Pancreas (tissue), 10 donors: ENCODE results near the gene TRA2A. TPM values are rescaled to one million over a fixed set of nuclear protein-coding genes. Genes with fewer than 3 reads are reported as not detected.
A peak's percentile ranks its signal among the peaks of the same experiment; 100 is the strongest.
"Not testable (repeated sequence)": the region's sequence is repeated elsewhere in the genome, so short reads cannot be mapped to it uniquely, and the experiment has no call there.

ENCODE experiments used
- ATAC-seq, 4 donors: fragments of 200-7000 bp; cut with Tn5 transposase; one replicate each; pipeline versions ENCODE4 v1.8.0 to v1.9.1; 2020; ENCODE audit warnings: mild to moderate bottlenecking in 4 of 4, moderate library complexity in 4 of 4
- DNase-seq, 6 donors: peaks; one replicate each; pipeline ENCODE4 v3.0.0-alpha.2; 2020
- FAIRE-seq: peaks from 2 replicates; lab custom pipeline; 2012; peaks lifted over from hg19 to GRCh38; lab: Jason Lieb, UNC
- H3K27ac ChIP-seq, 4 donors: fragments of 200-600 bp; sonication (generic); 1 replicate in 3 of 4; 2 replicates in 1 of 4; pipeline versions ENCODE4 v1.5.0 to v1.8.0; 2020
- H3K27me3 ChIP-seq, 4 donors: fragments of 200-600 bp; one replicate each; pipeline ENCODE4 v1.8.0; 2021
- H3K36me3 ChIP-seq, 3 donors: fragments of 200-600 bp; sonication (generic) in 1 of 3; one replicate each; pipeline versions ENCODE4 v1.5.0 to v1.8.0; 2020 to 2021
- H3K4me1 ChIP-seq, 3 donors: fragments of 200-600 bp; one replicate each; pipeline ENCODE4 v1.8.0; 2021
- H3K4me3 ChIP-seq, 4 donors: fragments of 200-600 bp; sonication (generic) in 2 of 4; one replicate each; pipeline versions ENCODE4 v1.5.0 to v1.8.0; 2020 to 2021
- H3K9me3 ChIP-seq, 4 donors: fragments of 200-600 bp; one replicate each; pipeline ENCODE4 v1.8.0; 2021
- CTCF ChIP-seq, 4 donors: fragments of 200-600 bp; sonication (generic) in 3 of 4; IDR thresholded peaks; one replicate each; pipeline versions ENCODE4 v1.5.0 to v1.8.0; 2021; ENCODE audit warnings: antibody characterized with exemption in 4 of 4
- WGBS, 2 donors: extraction: QIAGEN DNeasy Blood & Tissue Kit; methylation state at CpG; one replicate each; pipeline ENCODE4 v1.1.7; 2013; 5-methylcytosine and 5-hydroxymethylcytosine counted together
- intact Hi-C, 3 donors: fragments of 100-400 bp; cut with DNase I; formaldehyde crosslinking; loops; one replicate each; pipeline versions ENCODE4 v1.11.1 to v1.14.2; 2022
- polyA plus RNA-seq, 2 donors: library from polyadenylated mRNA; stranded (reverse); fragments of 200-250 nt; gene quantifications; one replicate each; pipeline ENCODE4 v1.2.3, GENCODE V29; 2013
- total RNA-seq, 6 donors: library from RNA; stranded (reverse); fragmentation: NEBNext Ultra II Directional in 4 of 6; extraction: Animal tissue kit (Norgen Biotek cat#: 25700) in 4 of 6; gene quantifications; one replicate each; pipeline versions ENCODE4 v1.2.1 to v1.2.4, GENCODE V29; 2021 to 2023
- donor health status: healthy with polysubstance abuse.
- donor health status: DM: no; HTN: no; CAD: no; lungs with moderate emphysema.
- donor health status: DM: no; HTN: no; CAD: no.
- donor health status: control.
- donor health status: control.
- donor health status: Bipolar disorder and iron deficiency.
- donor health status: DM: yes; HTN: yes; CAD: no.
- donor health status: DM: no; HTN: no; CAD: no.
- donor health status: DM: no; HTN: no; CAD: no.
- donor health status: DM: yes; HTN: yes; CAD: no.

The TRA2A gene
- total and polyA plus RNA-seq, 8 donors: 19.1 to 63.6 (median 28.4) TPM

DNA sequence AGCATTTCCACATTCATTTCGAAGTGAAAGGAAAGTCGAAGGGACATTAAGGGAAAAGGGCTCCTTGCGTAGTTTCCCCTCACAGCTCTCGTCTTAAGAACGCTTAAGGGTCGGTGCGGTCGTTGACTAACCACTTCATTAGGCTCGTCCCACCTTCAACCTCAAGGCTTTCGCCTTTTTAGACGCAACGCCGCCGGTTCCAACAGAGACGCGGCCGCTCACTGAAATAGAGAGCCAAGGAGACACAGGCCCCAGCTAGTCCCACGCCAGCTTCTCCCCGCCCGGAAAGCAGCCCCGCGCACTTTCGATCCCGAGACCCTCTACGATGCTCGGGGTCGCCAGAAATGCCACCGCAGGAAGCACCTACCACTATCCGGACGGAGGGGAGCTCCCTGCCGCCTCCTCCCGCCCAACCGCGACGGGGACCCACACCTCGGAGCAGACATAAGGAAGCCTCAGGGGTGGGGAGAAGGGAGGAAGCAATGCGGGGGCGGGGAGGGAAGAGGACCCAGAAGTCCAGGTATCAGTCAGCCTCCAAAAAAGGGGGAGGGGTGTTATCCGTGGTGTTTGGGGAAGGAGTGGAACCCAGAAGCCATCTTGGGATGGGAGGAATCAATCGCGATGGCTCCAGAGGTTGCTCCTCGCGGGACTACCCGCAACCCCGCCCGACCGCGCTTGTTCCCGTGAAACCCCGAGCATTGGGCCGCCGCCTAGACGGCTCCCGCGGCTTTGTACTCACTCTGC is 559 bp downstream of the TRA2A start:
- peak overlapping the region; percentile 95 to 100 (median 96) for H3K27ac ChIP-seq
- H3K4me3 ChIP-seq: peak overlapping the region; percentile 53 to 98 (median 94)
- DNase-seq: peak in 5 of 6 donors; percentile 50 to 77 (median 63)
- no peak for TF ChIP-seq CTCF (IDR thresholded peaks at IDR 0.05)
- H3K9me3 ChIP-seq: no peaks in the 10 kb centered on the region
- H3K27me3 ChIP-seq: no peaks in the 10 kb centered on the region
- WGBS, 2 donors: 0 to 1% methylated on average over 55 of the region's 55 CpGs
- ATAC-seq: peak; percentile 53 to 75 (median 68)
- no peaks in the 10 kb centered on the region for H3K36me3 ChIP-seq
- peaks cover 16 to 38% (median 22%) of the 10 kb centered on the region in 3 donors for H3K4me1 ChIP-seq
- intact Hi-C loops: no loop called here
- no peak for FAIRE-seq

DNA sequence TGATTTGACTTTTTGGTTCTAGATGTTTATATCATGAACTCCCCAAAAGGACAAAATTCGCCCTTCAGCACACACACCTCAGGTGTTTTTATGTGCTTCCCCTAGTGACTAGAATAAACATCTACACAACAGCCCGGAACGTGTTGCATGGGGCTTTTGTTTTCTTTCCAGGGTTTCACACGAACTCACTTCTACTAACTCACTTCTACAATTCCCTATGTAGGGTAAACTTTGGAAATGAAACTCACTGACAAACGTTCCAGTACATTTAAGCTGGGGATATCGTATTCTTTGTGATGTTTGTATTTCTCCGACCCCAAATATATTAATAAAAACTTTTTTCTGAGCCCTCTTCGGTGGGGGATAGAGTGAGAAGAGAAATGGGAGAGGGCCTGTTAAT is 1.4 kb downstream of the TRA2A start:
- ATAC-seq (peak; percentile 26 to 45 (median 30)), FAIRE-seq (no peak), DNase-seq (peak in 2 of 6 donors; percentile 13 to 19)
- H3K27me3 ChIP-seq: no peaks in the 10 kb centered on the region
- no peaks in the 10 kb centered on the region for H3K9me3 ChIP-seq
- intact Hi-C loops: no loop called here
- H3K4me1 ChIP-seq: peaks cover 24 to 46% (median 29%) of the 10 kb centered on the region in 3 donors
- TF ChIP-seq CTCF (IDR thresholded peaks at IDR 0.05): no peak
- H3K27ac ChIP-seq: peak overlapping the region; percentile 31 to 100 (median 96)
- H3K4me3 ChIP-seq: peak overlapping the region; percentile 53 to 98 (median 94)
- H3K36me3 ChIP-seq: no peaks in the 10 kb centered on the region
- 1% methylated on average over 8 of the region's 8 CpGs for WGBS, 2 donors

DNA sequence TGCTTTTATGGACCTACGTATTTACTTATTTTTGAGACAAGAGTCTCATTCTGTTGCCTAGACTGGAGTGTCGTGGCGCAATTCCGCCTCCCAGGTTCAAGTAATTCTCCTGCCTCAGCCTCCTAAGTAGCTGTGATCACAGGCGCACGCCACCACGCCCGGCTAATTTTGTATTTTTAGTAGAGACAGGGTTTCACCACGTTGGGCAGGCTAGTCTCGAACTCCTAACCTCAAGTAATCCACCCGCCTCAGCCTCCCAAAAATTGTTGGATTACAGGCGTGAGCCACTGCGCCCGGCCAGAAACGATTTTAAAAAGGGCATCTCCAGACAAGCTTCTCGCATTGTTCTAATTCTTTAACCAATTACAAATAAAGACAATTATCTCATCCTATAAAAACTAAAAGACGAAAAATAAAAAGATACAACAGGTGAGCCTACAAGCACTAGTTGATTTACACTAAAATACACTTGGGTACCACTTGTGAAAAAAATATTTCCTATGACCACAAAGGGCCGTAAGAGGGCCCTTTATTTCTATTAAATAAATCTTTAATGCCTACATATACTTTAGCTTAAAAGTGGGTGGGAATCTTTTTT is 2.4 kb downstream of the TRA2A start:
- intact Hi-C loops: no loop called here
- FAIRE-seq (no peak), DNase-seq (no peak), ATAC-seq (no peak)
- WGBS, 2 donors: 81 to 82% methylated on average over 18 of the region's 18 CpGs
- no peaks in the 10 kb centered on the region for H3K36me3 ChIP-seq
- no peak overlapping the region for H3K27ac ChIP-seq
- TF ChIP-seq CTCF (IDR thresholded peaks at IDR 0.05): no peak
- H3K4me1 ChIP-seq: peaks cover 27 to 48% (median 34%) of the 10 kb centered on the region in 3 donors
- H3K9me3 ChIP-seq: no peaks in the 10 kb centered on the region
- H3K27me3 ChIP-seq: no peaks in the 10 kb centered on the region
- peak overlapping the region in 2 of 4 donors; percentile 94 to 98 for H3K4me3 ChIP-seq

DNA sequence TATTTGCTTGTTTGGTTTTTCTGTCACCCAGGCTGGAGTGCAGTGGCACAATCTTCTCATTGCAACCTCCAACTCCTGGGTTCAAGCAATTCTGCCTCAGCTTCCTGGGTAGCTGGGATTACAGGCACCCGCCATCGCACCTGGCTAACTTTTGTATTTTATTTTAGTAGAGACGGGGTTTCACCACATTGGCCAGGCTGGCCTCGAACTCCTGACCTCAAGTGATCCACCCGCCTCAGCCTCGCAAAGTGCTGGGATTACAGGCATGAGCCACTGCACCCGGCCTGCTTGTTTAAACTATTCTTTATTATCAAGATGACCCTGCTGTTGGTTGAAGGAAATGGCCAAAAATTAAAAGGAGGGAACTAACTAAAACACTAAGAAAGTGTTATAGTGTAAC is 6.2 kb downstream of the TRA2A start:
- DNase-seq, FAIRE-seq, H3K27me3 ChIP-seq, H3K4me3 ChIP-seq, intact Hi-C loops, H3K27ac ChIP-seq, H3K9me3 ChIP-seq: not testable (repeated sequence)
- 50 to 53% methylated on average over 7 of the region's 7 CpGs for WGBS, 2 donors
- Histone ChIP-seq H3K36me3 (peaks cover 0 to 13% (median 3%) of the 10 kb centered on the region in 3 donors), H3K4me1 (peaks cover 43 to 65% (median 50%) of the 10 kb centered on the region in 3 donors)
- peak in 1 of 4 donors; percentile 30 for ATAC-seq

- 96 to 97% methylated on average over 7 of the region's 7 CpGs for WGBS, 2 donors
- ATAC-seq (no peak), FAIRE-seq (no peak), DNase-seq (no peak)
- Histone ChIP-seq H3K9me3 (no peaks in the 10 kb centered on the region), H3K27ac (no peak overlapping the region), H3K36me3 (peaks cover 0 to 23% (median 4%) of the 10 kb centered on the region in 3 donors), H3K27me3 (no peaks in the 10 kb centered on the region), H3K4me1 (peaks cover 36 to 56% (median 50%) of the 10 kb centered on the region in 3 donors), H3K4me3 (no peak overlapping the region)
- intact Hi-C loops: no loop called here
- no peak for TF ChIP-seq CTCF (IDR thresholded peaks at IDR 0.05)
These were observed 7.3 kb downstream of the TRA2A start for GRCh38 chr7:23524473-23524872.
